OCI-LY3 (cell line): Measurements from ENCODE around the gene WASF2.

ENCODE experiments used
- H2AFZ ChIP-seq: fragments of 200-600, 300-600 bp; shearing (Covaris generic); 2 replicates; pipeline ENCODE4 v1.6.0; 2014; ENCODE audit warnings: antibody characterized with exemption, low read depth, low read length
- H3K27ac ChIP-seq: fragments of 200-600, 300-600 bp; sonication (generic); 2 replicates; pipeline ENCODE4 v1.5.1; 2014; ENCODE audit warnings: mild to moderate bottlenecking, low read length, moderate library complexity, mixed read lengths
- H3K27me3 ChIP-seq: fragments of 200-600, 300-600 bp; sonication (generic); 2 replicates; pipeline ENCODE4 v1.6.1; 2014; ENCODE audit warnings: low read depth, low read length, mixed read lengths
- H3K36me3 ChIP-seq: fragments of 200-600, 300-600 bp; sonication (generic); replicated peaks from 2 replicates; pipeline ENCODE3; 2014; ENCODE audit warnings: low read depth, low read length, mixed read lengths
- H3K4me1 ChIP-seq: fragments of 300-600, 200-600 bp; sonication (generic); 2 replicates; pipeline ENCODE4 v1.6.1; 2014; ENCODE audit warnings: low read length, mixed read lengths
- H3K4me2 ChIP-seq: fragments of 200-600, 300-600 bp; sonication (generic); 2 replicates; pipeline ENCODE4 v1.6.1; 2014; ENCODE audit warnings: low read length, mixed read lengths
- H3K4me3 ChIP-seq: fragments of 300-600, 200-600 bp; sonication (generic); 2 replicates; pipeline ENCODE4 v1.5.1; 2014; ENCODE audit warnings: antibody characterized with exemption, mild to moderate bottlenecking, low read length, moderate library complexity
- H3K79me2 ChIP-seq: fragments of 300-600, 200-600 bp; shearing (Covaris generic); 2 replicates; pipeline ENCODE4 v1.6.1; 2014; ENCODE audit warnings: mild to moderate bottlenecking, low read length, mixed read lengths
- H3K9ac ChIP-seq: fragments of 300-600, 200-600 bp; shearing (Covaris generic); 2 replicates; pipeline ENCODE4 v1.6.0; 2014; ENCODE audit warnings: mild to moderate bottlenecking, low read length, moderate library complexity
- H3K9me3 ChIP-seq: fragments of 200-600, 300-600 bp; shearing (Covaris generic); 2 replicates; pipeline ENCODE4 v1.6.1; 2014; ENCODE audit warnings: low read length, mixed read lengths; ENCODE audit not compliant: insufficient read depth
- H4K20me1 ChIP-seq: fragments of 200-600, 300-600 bp; sonication (generic); 2 replicates; pipeline ENCODE4 v1.6.1; 2016; ENCODE audit warnings: low read length, mixed read lengths; ENCODE audit not compliant: insufficient read depth
- CTCF ChIP-seq: fragments of 200-600, 300-600 bp; sonication (generic); IDR thresholded peaks from 2 replicates; pipeline ENCODE4 v1.5.1; 2014; ENCODE audit warnings: antibody characterized with exemption, low read length, low read depth
- EZH2phosphoT487 ChIP-seq: fragments of 200-600 bp; shearing (Covaris generic); IDR thresholded peaks from 2 replicates; pipeline ENCODE4 v1.6.1; 2018; ENCODE audit warnings: antibody characterized with exemption, mixed run types, low read depth

The WASF2 gene

GRCh38 chr1:27509127-27510080 lies 19.4 kb upstream of the WASF2 start:
- Histone ChIP-seq H3K27ac (no peak overlapping the region), H3K9me3 (no peaks in the 10 kb centered on the region), H3K4me2 (no peak overlapping the region), H3K27me3 (no peaks in the 10 kb centered on the region), H3K4me3 (no peak overlapping the region), H2AFZ (no peak overlapping the region), H3K9ac (no peak overlapping the region), H3K4me1 (peaks cover 3% of the 10 kb centered on the region; the same call in 1 of the 2 replicates), H3K79me2 (no peaks in the 10 kb centered on the region), H3K36me3 (no peaks in the 10 kb centered on the region), H4K20me1 (no peaks in the 10 kb centered on the region)
- TF ChIP-seq EZH2phosphoT487: no peak
- TF ChIP-seq CTCF: no peak

GRCh38 chr1:27507960-27508665 lies 18.1 kb upstream of the WASF2 start:
- H3K9me3 ChIP-seq: no peaks in the 10 kb centered on the region
- no peak for TF ChIP-seq CTCF
- no peak for TF ChIP-seq EZH2phosphoT487
- no peak overlapping the region for H3K27ac ChIP-seq
- no peak overlapping the region for H2AFZ ChIP-seq
- no peak overlapping the region for H3K4me3 ChIP-seq
- no peaks in the 10 kb centered on the region for H3K27me3 ChIP-seq
- no peaks in the 10 kb centered on the region for H4K20me1 ChIP-seq
- no peaks in the 10 kb centered on the region for H3K4me1 ChIP-seq
- H3K79me2 ChIP-seq: no peaks in the 10 kb centered on the region
- no peaks in the 10 kb centered on the region for H3K36me3 ChIP-seq
- H3K9ac ChIP-seq: no peak overlapping the region
- H3K4me2 ChIP-seq: no peak overlapping the region

GRCh38 chr1:27506703-27507102 lies 16.7 kb upstream of the WASF2 start:
- H3K27me3 ChIP-seq: no peaks in the 10 kb centered on the region
- no peak for TF ChIP-seq EZH2phosphoT487
- TF ChIP-seq CTCF: no peak
- no peak overlapping the region for H3K27ac ChIP-seq

GRCh38 chr1:27505420-27505680 lies 15.4 kb upstream of the WASF2 start:
- Histone ChIP-seq H4K20me1 (no peaks in the 10 kb centered on the region), H3K79me2 (no peaks in the 10 kb centered on the region), H3K4me2 (no peak overlapping the region), H3K27me3 (no peaks in the 10 kb centered on the region), H3K36me3 (no peaks in the 10 kb centered on the region), H2AFZ (no peak overlapping the region), H3K9ac (no peak overlapping the region), H3K9me3 (no peaks in the 10 kb centered on the region), H3K4me3 (no peak overlapping the region), H3K27ac (no peak overlapping the region), H3K4me1 (no peaks in the 10 kb centered on the region)
- TF ChIP-seq EZH2phosphoT487: no peak
- no peak for TF ChIP-seq CTCF

More at GRCh38 chr1:27506703-27507102, 16.7 kb upstream of the WASF2 start:
- Histone ChIP-seq H3K79me2 (no peaks in the 10 kb centered on the region), H3K9ac (no peak overlapping the region), H3K4me2 (no peak overlapping the region), H2AFZ (no peak overlapping the region), H3K36me3 (no peaks in the 10 kb centered on the region), H3K4me3 (no peak overlapping the region), H3K9me3 (no peaks in the 10 kb centered on the region), H3K4me1 (no peaks in the 10 kb centered on the region), H4K20me1 (no peaks in the 10 kb centered on the region)
